ENCODE data around the gene PSMD2. TPM values are rescaled to one million over a fixed set of nuclear protein-coding genes. Genes with fewer than 3 reads are reported as not detected.

PSMD2 gene
- total and polyA plus RNA-seq, 2 donors (not counting 3 experiments of a cell fraction or from before 2014, with no cell fraction given): 414 to 435 TPM

GRCh38 chr3:184315543-184315867 lies 16.5 kb downstream of the PSMD2 start:
- FAIRE-seq (no peak), DNase-seq (ENCODE audit: low read depth, low spot score) (no peak)
- Histone ChIP-seq H3K36me3 (ENCODE audit: control insufficient read depth in 2 of 2, extremely low read depth in 1 of 2, insufficient read depth in 2 of 2, low read length in 2 of 2) (peaks cover 11 to 12% of the 10 kb centered on the region in 2 experiments), H4K20me1 (replicated peaks; ENCODE audit: control insufficient read depth, extremely low read depth, insufficient read depth, low read length) (peaks cover 3% of the 10 kb centered on the region), H3K4me3 (replicated peaks in 1 of 3; ENCODE audit: insufficient read depth in 1 of 3, low read depth in 1 of 3, low read length in 3 of 3) (peak overlapping the region; percentile 36 to 84 (median 59)), H3K9me3 (replicated peaks; ENCODE audit: control insufficient read depth, insufficient read depth, low read length) (no peaks in the 10 kb centered on the region), H3K79me2 (ENCODE audit: control insufficient read depth, insufficient read depth, low read length) (peaks cover 53% of the 10 kb centered on the region), H3K4me2 (ENCODE audit: insufficient read depth, low read length) (peak overlapping the region; percentile 25), H3K27me3 (ENCODE audit: control insufficient read depth in 2 of 2, insufficient read depth in 2 of 2, low read length in 2 of 2) (no peaks in the 10 kb centered on the region), H3K9ac (replicated peaks; ENCODE audit: extremely low read depth, insufficient read depth, low read length) (peak overlapping the region; percentile 82), H3K9me1 (replicated peaks; ENCODE audit: control insufficient read depth, extremely low read depth, insufficient read depth, low read length) (no peaks in the 10 kb centered on the region), H3K27ac (ENCODE audit: insufficient read depth, low read depth, low read length) (peak overlapping the region; percentile 64), H2AFZ (ENCODE audit: low read depth, low read length) (no peak overlapping the region), H3K4me1 (ENCODE audit: control insufficient read depth, extremely low read depth, insufficient read depth, low read length) (peaks cover 38% of the 10 kb centered on the region)
- ChIA-PET CTCF (interaction anchor here (1.1 kb wide), 1 partner anchor 10 kb away, joined by 3 read pairs; no protein-coding TSS in a partner anchor), POLR2A (interaction anchor here (1.0 to 1.5 kb wide), 2 partner anchors 22 to 46 kb away, joined by 3 to 5 read pairs; partner anchors contain the start of genes CLCN2, FAM131A and POLR2H)
- dilution Hi-C loops (cut with MboI; ENCODE audit: extremely low pct_ligation_motif_present, low sequenced_read_pairs) (no loop called here), intact Hi-C loops (cut with micrococcal nuclease) (loop anchor here (1.0 kb wide), 1 partner anchor 47 kb away; no protein-coding TSS in a partner anchor)
- TF ChIP-seq MAX (IDR thresholded peaks at IDR 0.05; ENCODE audit: insufficient read depth, insufficient read length) (no peak), FOS (IDR thresholded peaks at IDR 0.05; ENCODE audit: borderline replicate concordance, insufficient read depth, low read length) (no peak), POLR2AphosphoS5 (IDR thresholded peaks at IDR 0.05; ENCODE audit: insufficient read depth, low read depth, low read length) (no peak), MYC (IDR thresholded peaks at IDR 0.05; ENCODE audit: low read depth, low read length) (no peak), CTCF (IDR thresholded peaks at IDR 0.05; ENCODE audit: extremely low read depth in 1 of 2, insufficient read depth in 1 of 2, low read depth in 1 of 2, low read length in 2 of 2) (no peak), EZH2 (IDR thresholded peaks at IDR 0.05; ENCODE audit: borderline replicate concordance, low read depth, low read length, severe bottlenecking) (no peak), GATA2 (IDR thresholded peaks at IDR 0.05; ENCODE audit: insufficient read depth, insufficient read length, low read depth, low read length) (no peak), POLR2A (IDR thresholded peaks at IDR 0.05; ENCODE audit: low read depth, low read length) (no peak), JUN (IDR thresholded peaks at IDR 0.05; ENCODE audit: borderline replicate concordance, insufficient read depth, insufficient read length, low read depth) (no peak)
- BruUV-seq (replicated peaks): no TSS peak

All from endothelial cell of umbilical vein (primary cell).